ENCODE measurements around the gene SART1. TPM values are rescaled to one million over a fixed set of nuclear protein-coding genes. Genes with fewer than 3 reads are reported as not detected.
"Not testable (repeated sequence)": the region's sequence is repeated elsewhere in the genome, so short reads cannot be mapped to it uniquely, and the experiment has no call there.

Gene SART1
- total RNA-seq, 1 donor from 2014 or later, result 52.8 TPM

DNA sequence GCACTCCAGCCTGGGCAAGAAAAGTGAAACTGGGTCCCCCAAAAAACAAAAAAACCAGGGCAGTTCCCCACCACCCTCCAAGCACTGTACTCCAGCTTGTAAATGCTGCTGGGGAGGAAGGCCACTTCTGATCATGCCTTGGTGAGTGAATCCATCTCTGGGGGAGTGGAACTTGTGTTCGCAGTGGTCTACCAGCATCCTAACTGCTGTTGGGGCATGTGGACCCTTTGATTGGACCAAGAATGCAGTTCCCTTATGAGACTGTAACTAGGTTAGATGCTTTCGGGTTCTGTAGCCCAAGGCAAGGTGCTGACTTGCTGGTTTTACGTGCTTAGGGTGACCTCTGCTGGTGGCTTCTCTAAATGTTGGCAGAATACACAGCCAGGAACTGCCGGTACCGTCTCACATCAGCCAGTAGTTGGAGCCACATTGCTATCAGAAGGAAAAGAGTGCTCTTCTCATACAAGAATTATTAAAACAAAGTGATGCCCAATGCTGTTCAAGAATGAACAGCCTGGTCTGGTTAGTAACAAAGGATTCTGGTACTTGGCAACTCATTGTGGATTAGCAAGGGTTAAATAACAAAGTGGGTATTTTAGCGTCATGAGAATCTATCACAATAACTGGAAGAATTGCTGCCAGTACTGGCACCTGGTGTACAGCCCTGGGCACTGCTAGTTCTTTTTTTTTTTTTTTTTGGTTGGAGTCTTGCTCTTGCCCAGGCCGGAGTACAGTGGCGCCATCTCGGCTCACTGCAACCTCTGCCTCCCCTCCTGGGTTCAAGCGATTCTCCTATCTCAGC lies 27.5 kb downstream of the SART1 start:
- DNase-seq (ENCODE audit: low read depth, low spot score), result peak; percentile 89

DNA sequence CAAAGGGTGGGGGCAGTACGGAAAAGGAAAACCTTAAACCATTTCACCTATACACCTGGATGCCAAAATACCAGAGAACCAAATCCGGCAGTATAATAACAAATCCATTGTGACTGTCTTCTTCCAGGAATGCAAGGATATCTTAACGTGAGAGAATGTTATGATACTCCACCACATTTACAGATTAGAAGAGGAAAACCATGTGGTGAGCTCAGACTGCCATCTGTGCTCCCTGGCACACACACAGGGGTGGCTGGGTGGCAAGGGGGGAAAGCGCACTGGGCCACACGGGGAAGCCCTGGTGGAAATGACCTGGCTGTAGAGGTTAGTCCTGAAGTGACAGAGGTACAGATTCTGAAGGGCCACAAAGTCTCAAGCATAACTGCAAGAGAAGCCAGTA lies 30.5 kb downstream of the SART1 start:
- DNase-seq (ENCODE audit: low read depth, low spot score), result no peak

DNA sequence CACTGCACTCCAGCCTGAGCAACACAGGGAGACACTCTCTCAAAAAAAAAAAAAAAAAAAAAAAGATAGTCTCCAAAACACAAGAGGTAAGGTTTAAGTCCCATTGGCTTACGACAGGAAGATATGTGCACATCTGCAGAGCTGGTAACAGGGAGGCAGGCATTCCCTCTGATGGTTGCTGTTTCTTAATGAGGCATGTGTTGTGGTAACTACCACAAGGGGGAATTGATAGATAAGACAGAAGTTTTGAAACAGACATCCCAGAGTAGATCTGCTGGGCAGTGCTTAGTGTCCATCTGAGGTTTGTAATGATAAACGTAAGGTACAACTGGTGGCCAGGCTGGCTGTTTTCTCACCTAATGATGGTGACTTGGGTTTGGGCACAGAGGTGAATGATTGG lies 35.8 kb downstream of the SART1 start:
- DNase-seq (ENCODE audit: low read depth, low spot score), result no peak

DNA sequence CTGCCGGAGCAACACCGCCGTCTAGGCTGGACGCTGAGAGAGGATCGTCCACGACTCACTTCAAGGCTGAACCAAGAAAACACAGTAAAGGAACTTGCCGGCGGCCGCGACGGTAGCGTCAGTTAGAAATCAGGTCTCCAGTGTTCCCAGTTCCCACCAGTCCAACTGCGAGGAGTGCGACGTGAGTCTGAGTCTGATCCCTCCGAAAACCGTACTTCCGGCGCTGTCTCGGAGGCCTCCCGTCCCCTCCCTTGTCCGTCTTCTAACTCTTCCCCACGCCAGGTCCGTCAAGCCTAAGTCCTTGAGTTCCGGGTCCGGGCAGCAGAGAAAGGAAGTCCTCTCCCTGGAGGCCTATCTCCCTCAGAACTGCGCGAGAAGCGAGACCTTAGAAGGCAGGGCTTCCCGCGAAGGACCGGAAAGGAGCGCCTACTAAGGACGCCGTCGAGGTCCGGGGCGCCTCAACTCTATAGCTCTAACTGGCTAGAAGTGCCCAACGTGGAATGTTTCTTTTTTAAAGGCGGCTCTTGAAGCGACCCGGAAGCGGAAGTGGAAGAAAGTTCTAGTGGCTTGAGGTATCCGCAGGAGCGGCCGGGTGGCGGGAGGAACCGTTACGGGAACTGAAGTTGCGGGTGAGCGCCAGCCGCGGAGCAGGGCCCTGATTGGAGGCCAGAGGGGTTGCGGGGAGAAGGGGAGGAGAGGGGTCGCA lies 40.6 kb downstream of the SART1 start, which contains the start of the genes BANF1 and EIF1AD:
Gene BANF1 (plus strand): TSS at position 562 of the 706 bp plus-strand sequence. CDS start 748 bp downstream, outside the sequence.
Gene EIF1AD (minus strand): TSS at position 216 of the 706 bp plus-strand sequence. CDS start 1,768 bp downstream, outside the sequence.
- peak; percentile 94 for DNase-seq (ENCODE audit: low read depth, low spot score)

DNA sequence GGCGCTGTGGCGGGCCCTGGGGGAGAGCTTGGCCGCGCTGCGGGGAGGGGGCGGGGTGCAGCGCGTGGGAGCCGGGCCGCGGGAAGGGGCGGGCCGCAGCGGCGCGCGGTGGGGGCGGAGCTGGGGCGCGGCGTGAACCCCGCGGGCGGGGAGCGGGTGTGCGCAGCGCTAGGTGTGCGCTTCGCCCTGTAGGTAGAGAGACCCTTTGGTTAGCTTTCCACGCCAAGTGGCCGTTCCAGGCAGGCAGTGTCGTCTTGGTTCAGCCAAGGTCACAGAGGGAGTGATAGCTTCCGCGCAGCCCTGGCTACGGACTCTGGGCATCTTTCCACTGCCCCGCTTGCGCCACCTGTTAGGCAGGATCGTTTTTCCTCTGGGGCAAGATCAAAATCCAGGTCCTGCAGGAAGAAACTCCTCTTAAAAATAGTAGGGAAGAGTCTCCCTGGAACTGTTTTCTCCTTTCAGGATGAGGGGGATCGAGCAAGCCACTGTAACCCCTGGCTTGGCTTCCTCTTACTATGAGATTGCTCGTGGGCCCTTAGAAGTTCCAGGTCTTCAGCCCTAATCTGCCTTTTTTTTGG lies 41.2 kb downstream of the SART1 start:
- DNase-seq (ENCODE audit: low read depth, low spot score), result no peak

DNA sequence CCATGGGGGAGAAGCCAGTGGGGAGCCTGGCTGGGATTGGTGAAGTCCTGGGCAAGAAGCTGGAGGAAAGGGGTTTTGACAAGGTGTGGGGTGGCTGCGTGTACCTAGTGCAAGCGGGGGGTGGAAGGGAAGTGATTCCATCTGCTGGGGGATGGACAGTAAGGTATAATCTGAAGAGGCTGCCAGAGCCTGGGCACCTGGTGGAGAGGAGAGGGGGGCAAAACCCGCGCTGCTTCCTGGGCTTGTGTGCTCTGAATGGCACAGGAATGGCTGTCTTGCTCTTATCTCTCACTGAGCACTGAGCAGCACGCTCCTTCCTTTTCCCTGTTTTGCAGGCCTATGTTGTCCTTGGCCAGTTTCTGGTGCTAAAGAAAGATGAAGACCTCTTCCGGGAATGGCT lies 41.8 kb downstream of the SART1 start:
- DNase-seq (ENCODE audit: low read depth, low spot score), result no peak

DNA sequence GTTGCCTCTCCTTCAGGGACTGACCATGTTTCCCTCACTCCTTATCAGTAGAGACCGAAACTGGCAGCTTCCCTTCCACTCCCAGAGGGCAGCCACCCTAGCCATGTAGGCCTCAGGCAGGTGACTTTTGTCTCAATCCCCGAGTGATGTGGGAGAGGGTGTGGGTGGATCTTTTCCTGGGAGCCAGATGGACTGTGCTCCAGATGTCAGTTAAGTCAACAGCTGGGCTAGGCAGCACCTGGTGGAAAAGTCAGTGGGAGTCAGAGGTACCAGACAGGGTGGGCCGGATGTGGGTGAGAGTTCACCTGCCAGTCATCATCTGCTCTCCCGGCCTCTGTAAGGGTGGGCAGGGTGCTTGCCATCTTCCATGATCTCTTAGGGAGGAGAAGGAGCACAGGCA lies 42.7 kb downstream of the SART1 start:
- no peak for DNase-seq (ENCODE audit: low read depth, low spot score)

DNA sequence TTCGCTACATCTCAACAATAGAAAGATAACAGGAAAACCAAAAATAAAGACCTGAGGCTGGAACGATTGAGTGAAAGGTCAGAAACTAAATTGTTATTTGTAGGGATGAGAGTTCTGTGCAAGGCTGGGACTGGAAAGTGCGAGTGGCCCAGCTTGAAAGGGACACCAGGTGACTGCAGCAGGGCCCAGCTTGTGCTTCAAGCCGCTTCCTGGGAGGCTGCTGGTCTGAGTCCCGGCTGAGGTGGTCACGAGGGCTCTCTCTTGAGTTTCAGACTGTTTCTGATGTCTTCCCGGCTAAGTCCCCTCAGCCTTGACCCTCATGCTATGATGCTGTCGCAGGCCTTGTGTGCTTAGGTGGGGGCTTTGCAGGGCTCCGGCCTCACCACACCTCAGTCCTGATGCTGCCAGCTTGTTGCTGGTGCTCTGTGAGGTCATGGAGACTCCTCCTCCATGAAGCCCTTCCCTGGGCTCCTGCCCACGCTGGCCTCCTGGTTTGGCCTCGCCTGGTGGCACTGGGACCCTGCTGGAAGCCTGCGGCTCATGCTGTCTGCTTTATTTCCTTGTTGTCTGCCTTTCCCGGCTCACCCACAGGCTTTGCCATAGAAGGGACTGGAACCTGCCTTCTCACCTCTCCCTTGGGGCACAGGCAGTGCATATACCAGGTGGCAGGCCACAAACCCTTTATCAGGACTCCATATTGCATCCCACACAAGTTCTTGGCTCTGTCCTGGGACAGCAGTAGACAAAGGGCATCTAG lies 44.8 kb downstream of the SART1 start:
- DNase-seq (ENCODE audit: low read depth, low spot score), result no peak

DNA sequence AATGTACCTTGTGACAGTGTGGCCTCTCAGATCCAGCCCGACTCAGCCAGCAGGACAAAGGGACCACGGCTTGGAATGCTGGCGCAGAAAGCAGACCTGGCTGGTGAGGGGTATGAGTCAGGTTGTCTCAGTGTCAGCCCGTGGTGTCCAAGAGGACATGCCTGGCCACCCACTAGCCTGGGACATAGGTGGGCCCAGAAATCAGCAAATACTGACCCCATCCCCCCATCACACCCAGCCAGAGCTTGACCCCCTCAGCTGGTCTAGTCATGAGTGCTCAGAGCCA lies 45.3 kb downstream of the SART1 start:
- no peak for DNase-seq (ENCODE audit: low read depth, low spot score)

DNA sequence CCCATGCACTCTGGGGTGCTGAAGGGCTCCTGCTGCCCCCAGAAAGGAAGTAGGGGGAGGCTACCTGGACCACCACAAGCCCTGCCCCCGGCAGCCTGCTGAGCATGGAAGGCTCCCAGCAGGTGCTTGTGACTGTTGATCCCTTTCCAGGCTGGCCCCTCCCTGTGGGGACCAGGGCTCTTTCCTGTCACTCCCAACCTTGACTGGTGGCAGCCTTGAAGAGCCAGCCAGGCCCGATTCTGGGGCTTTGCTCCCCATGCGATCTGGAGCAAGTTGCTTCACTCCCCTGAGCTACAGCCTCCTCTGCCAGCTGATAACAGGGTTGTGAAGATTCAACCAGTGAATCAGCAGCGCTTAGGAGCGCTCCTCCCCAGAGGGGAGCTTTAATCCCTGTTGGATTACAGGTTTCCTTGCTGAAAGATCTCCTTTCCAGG lies 45.7 kb downstream of the SART1 start:
- DNase-seq (ENCODE audit: low read depth, low spot score), result no peak

DNA sequence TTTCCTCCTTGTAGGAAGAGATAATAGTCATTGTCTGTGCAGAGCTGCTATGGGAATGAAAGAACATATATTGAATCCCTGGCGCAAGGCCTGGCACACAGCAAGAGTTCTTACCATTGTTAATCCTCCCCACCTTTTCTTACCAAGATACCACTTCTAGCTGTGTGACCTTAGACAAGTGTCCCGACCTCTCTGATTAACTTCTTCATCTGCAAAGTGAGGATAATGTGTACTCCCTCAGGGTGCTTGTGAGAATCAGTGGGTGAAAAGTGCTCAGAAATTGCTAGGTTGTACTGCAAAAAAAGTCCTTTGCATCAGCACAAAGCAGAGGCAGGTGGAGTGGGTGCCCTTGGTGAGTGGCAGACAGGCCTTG lies 46.5 kb downstream of the SART1 start:
- no peak for DNase-seq (ENCODE audit: low read depth, low spot score)

DNA sequence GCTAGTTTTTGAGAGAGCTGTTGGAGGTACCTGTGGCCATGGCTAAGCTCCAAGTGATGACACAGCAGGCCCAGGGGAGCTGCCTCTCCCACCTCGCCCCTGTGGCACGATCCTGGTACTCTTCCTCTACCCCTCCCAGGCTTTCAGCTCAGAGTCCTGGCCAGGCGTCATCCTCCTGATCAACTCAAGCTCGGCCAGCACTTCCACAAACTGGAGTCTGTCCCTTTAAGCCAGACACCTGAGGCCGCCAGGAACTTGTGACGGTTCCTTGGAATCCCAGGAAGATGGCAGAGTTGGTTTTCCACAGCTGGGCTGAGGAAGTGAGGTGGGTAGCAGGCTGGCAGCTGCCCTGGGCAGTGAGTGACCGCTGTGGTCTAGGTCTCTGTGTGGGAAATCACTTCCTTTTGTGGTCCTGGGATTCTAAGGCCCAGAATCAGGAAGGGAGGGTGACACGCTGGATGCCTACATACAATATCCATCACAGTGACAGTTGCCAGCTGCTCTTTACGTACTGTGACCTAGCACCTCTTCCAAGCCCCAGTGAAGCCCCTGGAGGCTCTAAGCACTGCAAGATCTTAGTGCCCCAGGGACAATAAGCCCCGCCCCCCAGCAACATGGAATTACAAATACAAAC lies 47.1 kb downstream of the SART1 start:
- DNase-seq (ENCODE audit: low read depth, low spot score), result no peak

DNA sequence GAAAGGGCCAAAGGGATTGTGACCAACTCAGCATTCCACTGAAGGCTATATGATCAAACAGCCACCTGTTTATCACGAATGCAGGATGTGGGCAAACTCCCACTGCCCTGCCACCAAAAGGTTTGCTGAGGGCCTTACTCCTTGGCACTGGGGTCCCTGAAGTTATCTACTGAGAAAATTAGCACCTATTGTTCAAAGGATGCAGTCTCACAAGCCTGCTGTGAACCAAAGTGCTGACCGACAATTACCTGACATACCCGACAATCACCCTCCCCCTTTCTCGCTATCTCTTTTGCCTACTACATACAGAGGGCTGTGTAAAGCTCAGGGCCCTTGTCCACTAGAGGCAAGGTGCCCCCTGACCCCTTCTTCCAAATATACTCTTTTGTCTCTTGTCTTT lies 48.5 kb downstream of the SART1 start:
- not testable (repeated sequence) for DNase-seq (ENCODE audit: low read depth, low spot score)

DNA sequence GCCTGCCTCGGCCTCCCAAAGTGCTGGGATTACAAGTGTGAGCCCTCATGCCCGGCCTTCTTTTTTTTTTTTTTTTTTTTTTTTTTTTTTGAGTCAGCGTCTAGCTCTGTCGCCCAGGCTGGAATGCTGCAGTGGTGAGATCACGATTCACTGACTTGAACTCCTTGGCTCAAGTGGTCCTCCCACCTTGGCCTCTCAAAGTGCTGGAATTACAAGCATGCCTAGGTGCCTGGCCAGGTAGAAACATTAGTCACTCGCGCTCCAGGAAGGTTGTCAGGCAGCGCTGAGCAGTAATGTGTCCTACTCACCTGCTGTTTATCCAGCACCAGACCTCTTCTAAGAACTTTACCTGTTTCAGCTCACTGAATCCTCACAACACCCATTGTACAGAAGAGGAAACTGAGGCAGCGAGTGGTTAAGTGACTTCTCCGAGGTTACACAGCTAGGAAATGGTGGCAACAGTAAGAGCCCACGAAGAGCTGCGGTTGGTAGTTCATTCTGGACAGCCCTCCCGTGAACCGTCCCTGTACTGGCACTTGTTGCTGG lies 49.8 kb downstream of the SART1 start:
- no peak for DNase-seq (ENCODE audit: low read depth, low spot score)

DNA sequence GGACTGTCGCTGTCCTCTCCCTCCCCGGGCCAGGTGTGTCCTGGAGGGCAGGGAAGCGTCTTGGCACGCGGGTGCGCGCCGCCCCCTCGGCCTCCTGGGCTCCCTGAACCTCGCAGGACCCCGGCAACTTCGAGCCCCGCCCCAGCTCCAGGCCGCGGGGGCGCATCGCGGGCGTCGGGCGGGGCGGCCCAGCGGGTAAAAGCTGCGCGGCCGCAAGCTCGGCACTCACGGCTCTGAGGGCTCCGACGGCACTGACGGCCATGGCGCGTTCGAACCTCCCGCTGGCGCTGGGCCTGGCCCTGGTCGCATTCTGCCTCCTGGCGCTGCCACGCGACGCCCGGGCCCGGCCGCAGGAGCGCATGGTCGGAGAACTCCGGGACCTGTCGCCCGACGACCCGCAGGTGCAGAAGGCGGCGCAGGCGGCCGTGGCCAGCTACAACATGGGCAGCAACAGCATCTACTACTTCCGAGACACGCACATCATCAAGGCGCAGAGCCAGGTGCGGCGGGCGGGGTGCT lies 50.3 kb downstream of the SART1 start, which contains the start of gene CST6:
Gene CST6 (plus strand): TSS at position 224 of the 519 bp plus-strand sequence. CDS start 37 bp downstream, at position 261.
- no peak for DNase-seq (ENCODE audit: low read depth, low spot score)

DNA sequence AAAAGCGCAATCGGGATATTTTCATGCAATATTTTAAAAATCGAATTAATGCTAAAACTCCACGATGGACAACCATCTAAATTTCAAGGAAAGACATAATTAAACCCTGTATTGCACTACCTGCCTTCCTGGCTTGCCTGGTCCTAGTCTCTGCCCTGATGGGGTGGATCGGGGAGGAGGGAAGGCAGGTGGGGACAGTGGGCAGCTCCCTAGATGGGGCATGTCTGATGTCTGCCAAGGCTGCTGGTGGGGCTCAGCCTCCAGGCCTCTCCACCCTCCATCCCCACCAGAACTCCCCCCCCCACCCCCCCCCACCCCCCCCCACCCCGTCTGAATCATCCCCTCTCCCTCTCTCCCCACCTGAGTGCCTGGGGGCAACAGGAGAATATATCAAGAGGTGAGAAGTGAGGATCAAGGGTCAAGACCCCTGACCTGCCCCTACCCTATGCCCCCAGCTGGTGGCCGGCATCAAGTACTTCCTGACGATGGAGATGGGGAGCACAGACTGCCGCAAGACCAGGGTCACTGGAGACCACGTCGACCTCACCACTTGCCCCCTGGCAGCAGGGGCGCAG lies 50.9 kb downstream of the SART1 start:
- DNase-seq (ENCODE audit: low read depth, low spot score), result no peak

DNA sequence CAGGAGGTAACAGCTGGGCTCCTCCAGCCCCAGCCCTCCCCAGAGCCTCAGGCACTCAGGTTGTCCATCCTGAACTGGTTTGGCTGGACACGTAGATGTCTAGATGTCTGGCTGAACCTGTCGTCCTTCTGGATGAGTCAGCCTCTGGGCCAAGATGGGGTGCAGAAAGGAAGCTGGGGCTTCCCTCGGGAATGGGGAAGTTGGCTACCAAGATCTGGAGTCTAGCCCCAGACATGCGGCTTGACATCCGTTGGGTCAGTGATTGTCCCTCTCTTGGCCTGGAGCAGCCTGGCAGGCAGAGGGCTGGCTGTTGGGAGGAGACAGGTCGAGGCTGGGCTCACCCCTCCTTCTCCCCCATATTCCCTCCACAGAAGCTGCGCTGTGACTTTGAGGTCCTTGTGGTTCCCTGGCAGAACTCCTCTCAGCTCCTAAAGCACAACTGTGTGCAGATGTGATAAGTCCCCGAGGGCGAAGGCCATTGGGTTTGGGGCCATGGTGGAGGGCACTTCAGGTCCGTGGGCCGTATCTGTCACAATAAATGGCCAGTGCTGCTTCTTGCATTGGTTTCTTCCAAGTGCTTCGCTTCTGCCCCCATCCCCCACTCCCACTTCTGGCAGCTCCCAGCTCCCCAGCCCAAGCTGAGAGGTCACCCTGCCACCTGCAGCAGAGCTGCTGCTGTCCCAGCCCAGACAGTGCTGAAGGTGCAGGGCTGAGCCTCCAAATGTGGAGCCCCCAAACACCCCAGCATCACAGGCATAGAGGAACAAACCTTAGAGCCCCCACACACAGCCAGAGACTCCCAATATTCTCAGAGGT lies 51.6 kb downstream of the SART1 start:
- DNase-seq (ENCODE audit: low read depth, low spot score), result no peak

DNA sequence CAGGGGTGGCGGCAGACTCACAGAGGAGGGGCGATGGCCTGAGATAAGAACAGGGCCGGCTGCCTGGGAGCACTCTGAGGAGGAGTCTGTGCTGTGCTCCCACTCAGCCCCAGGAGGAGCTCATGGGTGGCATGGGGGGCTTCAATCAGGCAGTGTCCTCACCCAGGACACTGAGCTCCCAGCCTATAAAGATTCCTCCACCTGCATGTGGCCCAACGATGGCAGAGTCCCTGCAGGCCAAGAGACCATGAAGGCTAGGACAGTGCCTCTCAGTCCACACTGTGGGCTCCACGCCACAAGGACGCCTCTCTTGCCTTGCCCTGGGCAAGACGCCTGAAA lies 52.2 kb downstream of the SART1 start:
- no peak for DNase-seq (ENCODE audit: low read depth, low spot score)

DNA sequence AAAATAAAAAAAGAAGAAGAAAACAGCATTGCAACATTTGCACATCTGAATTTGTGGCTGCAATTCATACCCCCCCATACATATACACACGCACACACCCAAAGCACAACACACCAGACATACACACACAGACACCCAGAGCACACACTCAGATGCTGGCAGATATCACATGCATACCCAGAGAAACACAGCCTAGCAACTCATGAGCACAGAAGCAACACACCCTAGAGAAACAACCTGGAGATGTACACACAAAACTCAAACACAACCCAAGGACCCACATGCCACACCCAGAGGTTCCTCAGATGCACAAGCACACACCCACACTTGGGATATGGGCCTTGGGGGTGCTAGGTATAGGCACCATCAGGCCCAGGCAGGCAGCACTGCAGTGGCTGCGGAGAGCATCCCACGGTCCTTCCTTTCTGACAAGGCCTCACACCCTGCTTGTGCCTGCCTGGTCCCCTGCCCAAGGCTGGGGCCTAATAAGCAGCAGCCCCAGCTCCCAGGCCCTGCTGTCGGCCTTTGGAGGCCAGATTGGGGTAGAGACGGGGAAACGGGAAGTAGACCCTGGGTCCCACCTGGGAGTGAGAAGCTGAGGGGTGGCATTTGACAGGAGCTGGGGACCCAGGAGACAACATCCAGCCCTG lies 53.4 kb downstream of the SART1 start:
- no peak for DNase-seq (ENCODE audit: low read depth, low spot score)

Data from pulmonary artery endothelial cell (primary cell).